Left ventricle myocardium inferior (tissue), 1 donor: ENCODE data around the gene KDM3A. TPM values are rescaled to one million over a fixed set of nuclear protein-coding genes. Genes with fewer than 3 reads are reported as not detected.

ENCODE experiments used
- DNase-seq: peaks from one replicate; pipeline ENCODE4 v3.0.0-alpha.2; 2020
- H3K27ac ChIP-seq: fragments of 200-600 bp; replicated peaks from 2 replicates; pipeline ENCODE4 v1.8.0; 2021
- H3K27me3 ChIP-seq: fragments of 200-600 bp; 2 replicates; pipeline ENCODE4 v1.8.0; 2021; ENCODE audit warnings: low read depth
- H3K36me3 ChIP-seq: fragments of 200-600 bp; 2 replicates; pipeline ENCODE4 v1.8.0; 2021
- H3K4me1 ChIP-seq: fragments of 200-600 bp; 2 replicates; pipeline ENCODE4 v1.8.0; 2021
- H3K4me3 ChIP-seq: fragments of 200-600 bp; 2 replicates; pipeline ENCODE4 v1.8.0; 2021; ENCODE audit warnings: mild to moderate bottlenecking, moderate library complexity
- H3K9me3 ChIP-seq: fragments of 200-600 bp; replicated peaks from 2 replicates; pipeline ENCODE4 v1.8.0; 2021
- CTCF ChIP-seq: fragments of 200-600 bp; IDR thresholded peaks from 2 replicates; pipeline ENCODE4 v1.8.0; 2021; ENCODE audit warnings: antibody characterized with exemption, mild to moderate bottlenecking, borderline replicate concordance
- intact Hi-C: fragments of 100-400 bp; cut with micrococcal nuclease; formaldehyde crosslinking; loops from one replicate; pipeline ENCODE4 v1.11.0; 2022
- total RNA-seq: library from RNA; stranded (reverse); fragmentation: NEBNext Ultra II Directional; extraction: Animal tissue kit (Norgen Biotek cat#: 25700); gene quantifications from one replicate; pipeline ENCODE4 v1.2.1, GENCODE V29; 2021
- donor health status: DM: no; HTN: yes; CAD: no; lungs with severe emphysema.

KDM3A gene
- total RNA-seq, 1 donor from 2014 or later, result 36.2 TPM

DNA sequence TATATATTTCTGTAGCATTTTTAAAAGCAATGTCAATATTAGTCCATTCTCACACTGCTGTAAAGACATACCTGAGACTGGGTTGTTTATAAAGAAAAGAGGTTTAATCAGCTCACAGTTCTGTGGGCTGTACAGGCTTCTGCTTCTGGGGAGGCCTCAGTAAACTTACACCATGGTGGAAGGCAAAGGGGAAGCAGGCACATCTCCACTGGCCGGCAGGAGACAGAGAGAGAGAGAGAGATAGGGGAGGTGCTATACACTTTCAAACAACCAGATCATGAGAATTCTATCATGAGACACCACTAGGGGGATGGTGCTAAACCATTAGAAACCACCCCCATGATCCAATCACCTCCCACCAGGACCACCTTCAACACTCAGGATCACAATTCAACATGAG, 79.0 kb downstream of the KDM3A start:
- Histone ChIP-seq H3K27me3 (no peaks in the 10 kb centered on the region), H3K4me1 (peaks cover 6% of the 10 kb centered on the region), H3K9me3 (peaks cover 13% of the 10 kb centered on the region), H3K27ac (no peak overlapping the region), H3K36me3 (peaks cover 11% of the 10 kb centered on the region), H3K4me3 (no peak overlapping the region)
- DNase-seq, result no peak
- intact Hi-C loops, result no loop called here
- no peak for TF ChIP-seq CTCF

- Histone ChIP-seq H3K4me3 (no peak overlapping the region), H3K36me3 (peaks cover 24% of the 10 kb centered on the region), H3K27me3 (no peaks in the 10 kb centered on the region), H3K4me1 (peaks cover 6% of the 10 kb centered on the region), H3K9me3 (peaks cover 13% of the 10 kb centered on the region), H3K27ac (no peak overlapping the region)
- DNase-seq, result no peak
- intact Hi-C loops, result no loop called here
- no peak for TF ChIP-seq CTCF
Observed at GRCh38 chr2:86521922-86522321, 80.8 kb downstream of the KDM3A start.

DNA sequence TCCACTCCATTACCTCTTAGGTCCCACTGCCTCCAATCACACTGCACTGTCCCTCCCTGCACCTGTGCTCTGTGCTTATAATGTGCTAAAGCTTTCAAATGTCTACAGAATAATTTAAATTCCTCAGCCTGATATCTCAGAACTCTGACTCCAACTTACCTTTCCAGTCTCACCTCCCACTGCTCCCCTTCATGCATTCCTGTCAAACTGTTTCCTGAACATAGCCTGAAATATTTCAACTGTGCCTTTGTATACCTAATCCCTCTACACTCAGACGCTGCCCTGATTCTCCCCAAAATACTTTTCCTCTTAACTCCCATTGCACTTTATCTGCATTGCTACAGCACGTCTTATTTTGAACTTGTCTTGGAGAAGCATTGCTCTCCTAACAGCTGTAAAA, 81.5 kb downstream of the KDM3A start:
- intact Hi-C loops, result no loop called here
- Histone ChIP-seq H3K27me3 (no peaks in the 10 kb centered on the region), H3K36me3 (peaks cover 30% of the 10 kb centered on the region), H3K4me1 (peaks cover 6% of the 10 kb centered on the region), H3K4me3 (no peak overlapping the region), H3K9me3 (peaks cover 13% of the 10 kb centered on the region), H3K27ac (no peak overlapping the region)
- DNase-seq, result no peak
- no peak for TF ChIP-seq CTCF

- DNase-seq, result no peak
- intact Hi-C loops, result no loop called here
Observed at GRCh38 chr2:86523491-86523890, 82.3 kb downstream of the KDM3A start.

DNA sequence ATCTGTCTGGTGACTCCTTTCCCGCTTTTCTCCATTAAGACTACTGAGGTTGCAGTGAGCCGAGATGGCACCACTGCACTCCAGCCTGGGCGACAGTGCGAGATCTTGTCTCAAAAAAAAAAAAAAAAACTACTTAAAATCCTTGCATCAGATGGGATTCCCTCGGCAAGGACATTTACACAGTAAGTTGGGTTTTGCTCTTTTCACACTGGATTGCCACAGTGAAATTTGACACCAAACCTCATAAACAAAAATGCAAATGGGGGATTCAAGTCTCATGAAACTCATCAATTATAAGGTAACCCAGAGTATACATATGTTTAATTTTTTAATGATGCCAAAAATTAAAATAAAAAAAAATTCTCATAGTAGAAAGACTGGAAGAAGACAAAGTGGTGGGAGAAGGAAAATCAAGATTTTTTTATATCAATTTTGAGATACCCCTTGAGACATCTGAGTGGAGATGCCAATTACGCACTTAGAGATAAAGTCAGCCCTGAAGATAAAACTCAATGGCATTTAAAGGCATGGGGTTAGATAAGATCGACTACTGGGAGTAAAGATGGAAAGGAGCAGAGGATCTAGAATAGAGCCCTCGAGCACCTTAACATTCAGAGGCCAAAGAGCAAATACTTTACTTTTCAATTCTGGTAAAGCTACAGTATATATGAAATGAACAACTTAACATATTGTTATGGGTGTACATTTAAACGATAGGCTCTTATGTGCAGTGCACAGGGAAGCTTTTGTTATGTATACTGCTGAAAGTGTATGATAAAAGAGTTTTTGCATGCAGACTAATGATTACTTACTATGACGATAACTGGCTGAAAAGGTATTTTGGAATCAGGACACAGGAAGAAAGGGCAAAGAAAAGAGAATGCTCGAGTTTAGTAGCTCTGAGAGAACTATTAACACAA, 84.5 kb downstream of the KDM3A start:
- Histone ChIP-seq H3K9me3 (peaks cover 6% of the 10 kb centered on the region), H3K36me3 (peaks cover 35% of the 10 kb centered on the region)

More at GRCh38 chr2:86523491-86523890, 82.3 kb downstream of the KDM3A start:
- no peaks in the 10 kb centered on the region for H3K27me3 ChIP-seq
- peaks cover 13% of the 10 kb centered on the region for H3K9me3 ChIP-seq
- peaks cover 6% of the 10 kb centered on the region for H3K4me1 ChIP-seq
- no peak for TF ChIP-seq CTCF
- peaks cover 37% of the 10 kb centered on the region for H3K36me3 ChIP-seq
- H3K4me3 ChIP-seq, result no peak overlapping the region
- H3K27ac ChIP-seq, result no peak overlapping the region

More for the DNA sequence above, 84.5 kb downstream of the KDM3A start:
- H3K27ac ChIP-seq, result no peak overlapping the region
- intact Hi-C loops, result no loop called here
- H3K27me3 ChIP-seq, result no peaks in the 10 kb centered on the region
- no peak overlapping the region for H3K4me3 ChIP-seq
- no peaks in the 10 kb centered on the region for H3K4me1 ChIP-seq
- DNase-seq, result no peak
- no peak for TF ChIP-seq CTCF
